PFSK-1 (cell line): ENCODE measurements around the gene GRAMD1B.

Experiments
- FOXP2 ChIP-seq: optimal IDR thresholded peaks from 2 replicates; pipeline ENCODE3; 2011; ENCODE audit warnings: borderline replicate concordance, control low read depth, inconsistent platforms; ENCODE audit not compliant: insufficient read depth; ENCODE audit errors: extremely low read length, extremely low read depth
- POLR2AphosphoS5 ChIP-seq: IDR thresholded peaks from 2 replicates; pipeline ENCODE4 v1.6.1; 2012; ENCODE audit warnings: low read depth, mild to moderate bottlenecking, control low read depth, low read length, moderate library complexity
- SIN3A ChIP-seq: IDR thresholded peaks from 2 replicates; pipeline ENCODE4 v1.6.1; 2012; ENCODE audit warnings: mild to moderate bottlenecking, low read length, moderate library complexity, borderline replicate concordance; ENCODE audit not compliant: insufficient read depth
- TAF1 ChIP-seq: IDR thresholded peaks from 2 replicates; pipeline ENCODE4 v1.6.1; 2012; ENCODE audit warnings: low read length, control low read depth, borderline replicate concordance; ENCODE audit not compliant: insufficient read depth
- TF ChIP-seq, protein P1 (sequence below), 2 experiments: IDR thresholded peaks; 2 replicates each; pipeline versions ENCODE4 v1.6.1 to v1.8.0; 2011 to 2012; ENCODE audit warnings: low read depth in 2 of 2, low read length in 2 of 2, control low read depth in 1 of 2, inconsistent platforms in 1 of 2, mild to moderate bottlenecking in 1 of 2, moderate library complexity in 1 of 2; ENCODE audit not compliant: insufficient read depth in 1 of 2

GRAMD1B gene

DNA sequence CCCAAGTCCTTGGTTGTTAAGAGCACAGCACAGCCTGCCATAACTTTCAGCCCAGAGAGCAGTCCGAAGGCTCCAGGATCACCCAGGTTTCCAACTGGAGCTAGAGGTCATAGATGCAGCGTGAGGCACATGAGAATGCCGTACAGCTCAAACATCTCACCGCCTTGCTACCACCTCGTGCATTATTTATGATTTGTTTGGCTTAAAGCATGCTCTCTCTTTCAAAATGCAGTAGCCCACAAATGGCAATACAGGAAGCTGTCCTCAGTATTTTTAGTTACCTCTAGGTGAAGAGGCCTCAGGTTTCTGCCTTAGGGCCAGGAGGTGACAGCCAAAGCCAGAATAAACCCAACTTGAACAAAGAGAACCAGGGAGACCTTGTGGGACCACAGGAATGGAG, 210.0 kb downstream of the GRAMD1B start:
- no peak for TF ChIP-seq TAF1
- TF ChIP-seq, protein P1, sequence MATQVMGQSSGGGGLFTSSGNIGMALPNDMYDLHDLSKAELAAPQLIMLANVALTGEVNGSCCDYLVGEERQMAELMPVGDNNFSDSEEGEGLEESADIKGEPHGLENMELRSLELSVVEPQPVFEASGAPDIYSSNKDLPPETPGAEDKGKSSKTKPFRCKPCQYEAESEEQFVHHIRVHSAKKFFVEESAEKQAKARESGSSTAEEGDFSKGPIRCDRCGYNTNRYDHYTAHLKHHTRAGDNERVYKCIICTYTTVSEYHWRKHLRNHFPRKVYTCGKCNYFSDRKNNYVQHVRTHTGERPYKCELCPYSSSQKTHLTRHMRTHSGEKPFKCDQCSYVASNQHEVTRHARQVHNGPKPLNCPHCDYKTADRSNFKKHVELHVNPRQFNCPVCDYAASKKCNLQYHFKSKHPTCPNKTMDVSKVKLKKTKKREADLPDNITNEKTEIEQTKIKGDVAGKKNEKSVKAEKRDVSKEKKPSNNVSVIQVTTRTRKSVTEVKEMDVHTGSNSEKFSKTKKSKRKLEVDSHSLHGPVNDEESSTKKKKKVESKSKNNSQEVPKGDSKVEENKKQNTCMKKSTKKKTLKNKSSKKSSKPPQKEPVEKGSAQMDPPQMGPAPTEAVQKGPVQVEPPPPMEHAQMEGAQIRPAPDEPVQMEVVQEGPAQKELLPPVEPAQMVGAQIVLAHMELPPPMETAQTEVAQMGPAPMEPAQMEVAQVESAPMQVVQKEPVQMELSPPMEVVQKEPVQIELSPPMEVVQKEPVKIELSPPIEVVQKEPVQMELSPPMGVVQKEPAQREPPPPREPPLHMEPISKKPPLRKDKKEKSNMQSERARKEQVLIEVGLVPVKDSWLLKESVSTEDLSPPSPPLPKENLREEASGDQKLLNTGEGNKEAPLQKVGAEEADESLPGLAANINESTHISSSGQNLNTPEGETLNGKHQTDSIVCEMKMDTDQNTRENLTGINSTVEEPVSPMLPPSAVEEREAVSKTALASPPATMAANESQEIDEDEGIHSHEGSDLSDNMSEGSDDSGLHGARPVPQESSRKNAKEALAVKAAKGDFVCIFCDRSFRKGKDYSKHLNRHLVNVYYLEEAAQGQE (IDR thresholded peaks at IDR 0.05; ENCODE audit: insufficient read depth in 1 of 2, low read depth in 2 of 2, low read length in 2 of 2): no peak
- no peak for TF ChIP-seq SIN3A
- TF ChIP-seq POLR2AphosphoS5: no peak
- no peak for TF ChIP-seq FOXP2

DNA sequence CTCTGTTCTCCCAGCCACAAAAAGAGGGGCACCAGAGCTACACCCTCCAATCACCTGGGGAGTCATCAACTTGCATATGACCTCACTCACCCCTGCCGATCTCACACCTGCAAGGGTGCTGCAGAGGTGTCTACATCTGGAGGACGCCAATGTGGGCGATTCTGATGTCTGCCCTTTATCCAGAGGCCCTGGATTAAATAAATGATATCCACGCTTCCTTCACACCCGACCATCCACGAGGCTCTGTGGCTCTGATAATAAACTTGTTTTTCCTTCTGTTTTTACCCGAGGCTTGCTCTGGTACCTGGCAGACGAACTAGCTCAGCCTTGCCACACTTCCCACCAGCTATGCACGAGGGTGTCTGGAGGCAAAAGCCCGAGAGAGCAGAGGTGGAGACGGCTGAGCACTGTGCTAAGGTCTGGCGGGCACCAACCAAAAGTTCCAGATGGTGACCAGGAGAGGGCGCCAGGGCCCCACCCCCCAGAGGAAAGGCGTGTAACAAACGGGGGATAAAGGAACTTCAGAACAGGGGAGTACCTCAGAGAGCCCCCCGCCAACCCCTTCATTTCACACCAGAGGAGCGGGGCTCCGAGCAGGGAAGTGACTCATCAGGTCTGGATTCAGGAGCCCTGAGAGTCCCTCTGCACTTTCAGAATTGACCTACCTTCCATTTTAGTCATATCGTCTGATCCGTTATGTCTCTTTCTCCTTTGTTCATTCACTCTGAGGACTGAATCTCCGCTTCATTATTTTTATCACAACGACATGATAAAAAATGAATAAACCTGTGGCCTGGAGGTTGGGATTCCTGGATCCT, 210.8 kb downstream of the GRAMD1B start:
- TF ChIP-seq FOXP2: no peak
- no peak for TF ChIP-seq SIN3A
- no peak for TF ChIP-seq TAF1
- TF ChIP-seq POLR2AphosphoS5: no peak
- TF ChIP-seq, protein P1 (IDR thresholded peaks at IDR 0.05; ENCODE audit: insufficient read depth in 1 of 2, low read depth in 2 of 2, low read length in 2 of 2): no peak

DNA sequence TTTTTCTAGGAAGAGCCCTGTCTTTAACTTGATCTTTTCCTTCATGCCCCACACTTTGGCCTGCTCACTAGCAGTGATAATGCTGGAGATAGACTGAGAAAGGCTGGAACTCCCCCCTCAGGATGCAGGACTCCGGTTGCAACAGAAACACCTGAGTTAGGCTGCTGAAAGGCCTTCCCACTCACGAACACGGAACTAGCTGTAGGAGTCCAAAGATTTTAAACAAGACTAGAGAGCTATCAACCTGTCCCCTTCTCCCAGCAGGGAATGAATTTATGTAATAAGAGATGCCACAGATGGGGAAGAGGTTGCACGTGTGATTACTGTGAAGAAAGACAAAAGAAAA, 211.4 kb downstream of the GRAMD1B start:
- TF ChIP-seq SIN3A: no peak
- TF ChIP-seq, protein P1 (IDR thresholded peaks at IDR 0.05; ENCODE audit: insufficient read depth in 1 of 2, low read depth in 2 of 2, low read length in 2 of 2): no peak
- no peak for TF ChIP-seq TAF1
- no peak for TF ChIP-seq FOXP2
- TF ChIP-seq POLR2AphosphoS5: no peak

DNA sequence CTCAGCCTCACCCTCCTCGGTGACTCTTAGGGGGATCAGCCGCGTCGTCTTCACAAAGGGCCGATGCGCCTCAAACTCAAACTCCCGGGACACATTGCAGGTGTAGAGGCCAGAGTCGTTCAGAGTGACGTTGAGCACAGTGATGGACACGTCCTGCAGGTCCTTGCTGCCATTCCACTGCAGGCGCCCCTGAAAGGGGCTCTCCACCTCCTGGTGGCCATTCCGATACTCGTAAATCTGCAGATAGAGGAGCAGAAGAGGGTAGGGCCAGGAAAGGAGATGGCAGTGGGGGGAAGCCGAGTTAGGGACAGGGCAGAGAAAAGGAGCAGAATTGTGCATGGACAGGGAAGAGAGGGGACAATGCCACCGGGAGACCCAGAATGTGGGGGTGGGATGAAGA, 212.4 kb downstream of the GRAMD1B start:
- TF ChIP-seq SIN3A: no peak
- no peak for TF ChIP-seq POLR2AphosphoS5
- TF ChIP-seq, protein P1 (IDR thresholded peaks at IDR 0.05; ENCODE audit: insufficient read depth in 1 of 2, low read depth in 2 of 2, low read length in 2 of 2): no peak
- TF ChIP-seq TAF1: no peak
- TF ChIP-seq FOXP2: no peak
